GDM1 (cell line): ENCODE measurements around the gene CPNE5.
A peak's percentile ranks its signal among the peaks of the same experiment; 100 is the strongest.

Experiments used
- DNase-seq: peaks from one replicate; lab custom pipeline; 2025; lab: John Stamatoyannopoulos, UW

CPNE5 gene

DNA sequence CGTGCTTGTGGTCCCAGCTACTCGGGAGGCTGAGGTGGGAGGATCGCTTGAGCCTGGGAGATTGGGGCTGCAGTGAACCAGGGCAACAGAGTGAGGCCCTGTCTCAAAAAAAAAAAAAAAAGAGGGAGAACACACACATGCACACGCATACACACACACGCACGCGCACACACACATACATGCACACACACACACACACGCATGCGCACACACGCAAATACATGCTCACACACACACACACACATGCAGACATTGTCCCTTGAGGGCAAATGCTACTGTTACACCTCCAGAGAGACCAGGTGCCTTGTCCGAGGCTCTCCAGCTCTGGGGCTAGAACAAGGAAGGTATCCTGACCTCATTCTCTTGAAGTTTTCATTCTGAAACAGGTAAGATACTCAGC, 77.1 kb downstream of the CPNE5 start:
- DNase-seq = no peak

DNA sequence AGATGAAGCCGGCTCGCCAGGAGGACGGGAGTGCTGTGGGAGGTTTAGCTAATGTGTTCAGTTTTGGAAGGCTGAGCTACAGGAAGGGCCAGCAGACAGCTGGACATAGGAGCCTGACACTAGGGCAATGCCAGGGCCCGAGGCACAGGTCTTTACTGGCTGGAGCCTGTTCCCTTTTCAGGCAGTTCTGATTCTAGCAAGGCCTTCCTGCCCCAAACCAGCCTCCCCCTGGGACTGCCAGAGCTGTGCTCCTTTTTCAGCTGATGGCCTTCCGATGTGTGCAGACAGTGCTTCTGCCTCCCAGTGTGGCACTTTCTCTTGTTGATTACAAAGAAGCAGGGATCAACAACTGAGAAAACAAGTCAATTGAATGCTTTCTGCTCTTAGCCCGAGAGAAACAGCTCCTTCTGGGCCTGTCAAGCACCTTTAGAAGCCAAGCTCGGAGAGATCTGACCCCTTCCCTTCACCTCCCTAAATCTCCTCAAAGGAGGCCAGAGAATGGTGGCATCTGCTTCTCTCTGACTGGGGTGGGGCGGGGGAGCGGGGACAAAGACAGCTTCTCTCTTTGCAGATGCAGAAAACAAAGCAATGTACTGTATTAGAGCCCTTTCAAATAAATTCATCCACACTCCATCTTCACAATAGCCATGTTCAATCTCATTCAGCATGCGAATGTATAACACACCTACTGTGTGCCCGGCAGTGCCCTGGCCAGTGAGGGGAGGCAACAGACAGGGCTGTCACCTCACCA, 78.4 kb downstream of the CPNE5 start:
- DNase-seq = no peak

DNA sequence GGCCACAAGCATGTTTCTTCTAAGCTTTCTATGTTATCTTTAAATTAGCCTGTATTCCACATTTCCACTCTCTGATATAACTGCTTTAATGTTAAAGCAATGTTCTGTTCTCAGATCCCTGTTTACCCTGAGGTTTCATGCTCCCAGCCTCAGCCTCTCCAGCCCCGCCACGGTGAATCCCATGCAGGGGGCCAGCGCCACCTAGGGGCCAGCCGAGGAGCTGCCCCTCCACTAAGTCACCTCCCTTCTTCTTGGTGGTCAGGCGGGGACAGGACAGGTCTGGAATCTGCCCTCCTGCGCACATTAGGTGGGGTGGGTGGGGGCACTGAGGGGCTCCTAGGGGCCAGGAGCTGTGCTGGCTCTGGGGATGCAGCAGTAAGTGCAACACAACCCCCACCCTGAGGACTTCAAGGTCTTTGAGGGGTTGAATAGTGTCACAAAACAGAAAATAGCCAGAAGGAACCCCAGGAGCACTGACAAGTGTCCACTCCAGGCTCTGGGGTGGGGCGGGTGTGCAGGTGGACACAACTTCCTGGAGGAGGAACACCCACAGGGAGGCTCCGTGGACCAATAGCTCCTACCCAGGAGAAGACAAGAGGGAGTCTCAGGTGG, 80.0 kb downstream of the CPNE5 start:
- DNase-seq = peak; percentile 51

DNA sequence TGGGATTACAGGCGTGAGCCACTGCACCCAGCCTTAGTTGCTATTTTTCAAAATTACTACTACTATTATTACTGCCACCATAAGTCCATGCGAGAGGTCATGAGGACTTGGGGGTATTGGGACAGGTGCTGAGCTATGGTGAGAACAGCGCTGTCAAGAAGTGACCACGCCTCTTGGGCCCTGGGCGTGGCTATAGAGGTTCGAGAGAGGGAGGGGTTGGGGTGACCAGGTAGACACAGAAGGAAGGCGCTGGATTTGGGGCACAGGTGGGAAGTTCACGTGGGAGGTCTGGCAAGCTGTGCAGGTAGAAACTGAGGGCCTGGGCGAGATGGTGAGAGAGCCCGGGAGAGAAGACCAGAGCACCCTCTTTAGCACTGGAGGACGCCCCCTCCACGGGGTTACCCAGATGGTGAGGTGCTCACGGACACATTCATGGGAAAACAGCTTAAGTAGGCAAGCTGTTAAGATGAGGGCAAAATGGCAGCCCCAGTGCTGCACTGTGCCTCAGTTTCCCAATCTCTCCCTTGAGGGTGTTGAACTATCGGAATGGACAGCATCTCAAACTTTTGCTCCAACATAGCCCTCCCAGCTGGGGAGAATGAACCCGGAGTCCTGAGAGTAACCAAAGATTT, 80.6 kb downstream of the CPNE5 start:
- DNase-seq = no peak

DNA sequence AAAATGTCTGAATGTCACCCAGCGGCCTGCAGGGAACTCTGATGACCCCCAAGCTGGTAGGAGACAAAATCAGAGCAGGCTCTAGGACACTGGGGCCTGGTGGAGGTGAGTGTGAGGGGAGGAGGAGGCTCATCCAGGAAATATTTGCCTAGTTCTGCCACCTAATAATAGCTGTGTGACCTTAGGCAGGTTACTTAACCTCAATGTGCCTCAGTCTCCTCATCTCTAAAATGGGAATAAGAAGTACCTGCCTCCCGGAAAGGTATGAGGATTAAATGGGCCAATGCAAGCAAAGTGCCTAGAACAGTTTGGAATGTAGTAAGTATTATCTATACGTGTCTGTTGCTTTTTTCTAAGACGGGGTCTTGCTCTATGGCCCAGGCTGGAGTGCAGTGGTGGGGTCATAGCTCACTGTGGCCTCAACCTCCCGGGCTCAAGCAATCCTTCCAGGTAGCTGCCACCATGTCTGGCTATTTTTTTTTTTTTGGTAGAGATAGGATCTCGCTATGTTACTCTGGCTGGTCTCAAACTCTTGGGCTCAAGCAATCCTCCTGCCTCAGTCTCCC, 81.2 kb downstream of the CPNE5 start:
- DNase-seq = no peak

DNA sequence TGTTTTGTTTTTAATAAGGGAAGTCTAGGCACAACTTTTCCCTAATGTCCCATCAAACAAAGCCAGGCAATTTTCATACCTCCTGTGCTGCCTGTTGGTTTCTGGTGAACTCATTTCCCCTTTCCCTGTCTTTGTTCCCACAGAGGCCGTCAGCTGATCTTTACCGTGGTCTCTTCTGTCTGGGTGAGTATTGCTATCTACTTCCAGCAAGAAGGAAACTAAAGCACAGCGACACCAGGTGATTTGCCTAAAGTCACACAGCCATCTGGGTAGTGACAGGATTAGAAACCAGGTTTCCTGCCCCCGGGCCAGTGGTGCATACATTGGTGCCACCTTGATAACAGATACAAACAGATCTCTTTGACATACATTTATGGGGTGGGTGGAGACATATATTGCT, 82.0 kb downstream of the CPNE5 start:
- DNase-seq = no peak

DNA sequence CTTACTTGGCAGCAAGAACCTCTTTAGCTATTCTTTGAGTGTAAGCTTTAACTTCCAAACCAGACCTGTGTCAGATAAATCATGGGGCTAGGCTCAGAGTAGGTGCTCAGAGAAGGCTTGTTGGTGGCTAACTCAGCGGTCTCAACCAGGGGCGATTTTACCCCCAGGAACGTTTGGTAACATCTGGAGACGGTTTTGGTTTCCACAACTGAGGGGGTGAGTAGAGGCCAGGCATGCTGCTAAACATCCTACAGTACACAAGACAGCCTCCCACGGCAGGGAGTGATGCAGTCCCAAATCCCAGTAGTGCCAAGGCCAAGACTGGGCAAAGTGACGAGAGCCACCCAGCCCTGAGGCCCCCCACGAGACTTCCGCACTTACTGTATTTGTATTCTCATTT, 82.5 kb downstream of the CPNE5 start:
- no peak for DNase-seq

DNA sequence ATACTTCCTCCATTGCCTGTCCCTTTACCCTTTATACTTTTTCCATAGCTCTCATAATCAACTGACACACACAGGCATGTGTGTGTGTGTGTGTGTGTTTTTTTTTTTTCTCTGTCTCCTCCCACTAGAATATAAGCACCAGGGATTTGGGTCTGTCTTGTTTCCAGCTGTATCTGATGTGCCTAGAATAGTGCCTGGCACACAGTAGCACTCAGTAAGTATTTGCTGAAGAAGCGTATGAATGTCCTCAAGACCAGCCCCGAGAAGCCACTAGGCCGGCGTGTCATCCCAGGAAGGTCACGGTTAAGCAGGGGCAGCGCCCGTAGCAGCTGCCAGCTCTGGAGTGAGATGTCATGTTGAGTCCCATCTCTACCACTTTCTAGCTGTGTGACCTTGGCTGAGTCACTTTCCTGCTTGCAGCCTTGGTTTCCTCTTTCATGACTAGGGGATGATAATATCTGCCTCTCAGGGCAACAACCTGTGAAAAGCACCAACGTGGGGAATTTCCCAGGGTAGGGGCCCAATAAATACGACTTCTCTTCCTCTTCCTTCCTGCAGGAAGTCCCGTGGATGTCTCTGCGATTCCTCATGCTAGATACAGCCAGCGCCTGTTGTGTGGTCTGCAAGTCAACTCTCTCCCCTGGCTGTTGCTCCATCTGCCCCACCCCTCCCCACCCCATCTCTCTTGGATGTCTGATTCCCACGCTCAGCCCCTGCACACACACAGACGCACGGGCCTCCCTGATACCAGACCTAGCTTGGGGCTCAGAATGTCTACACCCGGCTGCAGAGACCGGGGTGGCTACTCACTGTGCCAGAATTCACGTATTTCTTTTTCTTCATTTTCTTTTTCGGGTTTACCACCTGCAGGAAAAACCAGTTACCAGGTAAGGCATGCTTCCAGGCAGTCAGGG, 83.6 kb downstream of the CPNE5 start:
- peak; percentile 57 for DNase-seq

DNA sequence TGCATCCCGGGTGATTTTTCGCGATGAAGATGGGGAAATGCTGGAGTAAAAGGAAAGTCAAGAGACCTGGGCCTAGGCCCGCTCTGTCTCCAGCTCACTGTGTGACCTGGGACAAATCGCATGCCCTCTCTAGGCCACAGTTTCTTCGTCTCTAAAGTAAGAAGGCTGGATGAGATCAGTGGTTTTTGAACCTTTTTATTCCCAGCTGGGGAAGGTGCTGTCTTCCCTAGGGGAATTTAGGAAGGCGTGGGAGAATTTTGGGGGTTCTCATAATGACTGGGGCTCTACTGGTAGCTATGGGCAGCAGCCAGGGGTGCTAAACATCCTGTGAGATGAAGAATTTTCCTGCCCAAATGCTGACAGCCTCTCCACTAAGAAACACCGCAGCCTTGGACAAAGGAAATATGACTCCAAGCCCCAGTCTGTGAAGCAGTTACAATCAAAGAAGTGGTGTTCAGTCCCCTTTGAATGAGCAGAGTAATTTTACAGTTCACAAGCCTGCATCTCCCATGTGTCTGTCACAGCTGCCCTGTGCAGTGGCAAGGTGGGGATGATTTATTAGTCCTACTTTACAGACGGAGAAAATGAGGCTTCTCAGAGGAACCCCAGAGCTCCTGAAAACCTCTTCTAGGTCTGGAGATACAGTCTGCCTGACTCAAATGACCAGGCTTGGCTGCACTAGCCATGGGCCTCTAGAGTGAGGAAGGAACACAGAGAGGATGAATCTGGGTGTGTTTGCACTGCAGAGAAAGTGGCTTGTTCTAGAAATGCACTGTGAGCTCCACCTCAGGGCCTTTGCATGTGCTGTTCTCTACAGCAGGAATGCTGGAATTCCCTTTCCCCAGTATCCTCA, 84.4 kb downstream of the CPNE5 start:
- no peak for DNase-seq

DNA sequence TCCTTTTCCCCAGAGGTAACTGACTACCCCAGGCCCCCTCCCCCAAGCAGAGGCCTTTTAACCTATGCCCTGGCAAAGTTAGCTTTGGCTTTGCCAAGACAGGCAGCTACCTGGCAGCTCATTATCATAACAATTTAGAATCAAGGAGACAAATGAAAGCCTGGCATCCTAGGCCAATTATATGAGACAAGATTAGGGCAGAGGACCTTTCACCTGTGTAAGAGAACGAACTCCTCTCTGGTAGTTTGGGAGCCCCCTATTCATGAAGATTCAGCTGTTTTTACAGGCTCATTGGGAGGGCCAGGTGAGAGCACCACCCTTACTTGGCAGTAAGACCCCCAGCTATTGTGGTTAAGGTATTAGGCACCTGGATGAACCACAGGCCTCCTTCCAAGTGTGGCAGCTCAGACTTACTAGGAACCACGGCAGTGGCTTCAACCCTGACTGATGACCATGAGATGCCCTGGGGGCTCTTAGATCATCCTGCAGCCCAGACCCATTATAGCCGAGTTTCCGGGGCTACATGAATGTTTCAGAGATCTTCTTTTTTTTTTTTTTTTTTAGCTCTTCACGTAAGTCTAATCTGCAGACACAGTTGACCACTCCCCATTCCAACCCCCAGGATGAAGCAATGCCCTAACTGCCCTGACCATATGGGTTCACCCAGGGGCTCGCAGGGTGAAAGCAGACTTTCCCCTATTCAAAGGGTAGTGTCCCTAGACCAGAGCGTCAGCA, 85.4 kb downstream of the CPNE5 start:
- DNase-seq = no peak

DNA sequence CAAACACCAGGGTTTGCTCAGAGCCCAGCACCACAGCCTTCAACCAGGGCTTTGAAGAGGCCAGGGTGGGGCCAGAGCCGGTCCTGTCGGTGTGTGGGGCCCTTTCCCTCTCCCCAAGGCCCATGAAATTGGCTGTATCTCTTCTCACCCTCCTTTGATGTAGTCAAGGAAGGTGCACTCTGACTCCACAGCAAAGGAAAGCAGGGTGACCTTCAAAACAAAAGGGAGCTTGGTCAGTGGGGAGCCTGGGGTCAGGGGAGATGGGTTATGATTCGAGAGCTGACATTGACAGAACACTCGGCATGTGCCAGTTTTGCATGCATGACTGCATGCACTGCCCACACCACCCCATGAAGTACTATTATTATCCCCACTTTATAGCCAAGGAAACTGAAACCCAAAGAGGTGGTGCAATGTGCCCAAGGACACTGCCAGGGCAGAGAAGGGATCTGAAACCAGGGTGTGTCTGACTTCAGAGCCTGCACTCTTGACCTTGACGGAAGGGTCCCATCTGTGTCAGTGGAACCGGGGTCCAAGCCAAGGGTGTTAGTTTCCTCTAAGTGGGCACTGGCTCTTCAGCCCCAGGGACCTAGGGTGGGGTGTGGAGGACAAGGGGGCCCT, 86.2 kb downstream of the CPNE5 start:
- no peak for DNase-seq

DNA sequence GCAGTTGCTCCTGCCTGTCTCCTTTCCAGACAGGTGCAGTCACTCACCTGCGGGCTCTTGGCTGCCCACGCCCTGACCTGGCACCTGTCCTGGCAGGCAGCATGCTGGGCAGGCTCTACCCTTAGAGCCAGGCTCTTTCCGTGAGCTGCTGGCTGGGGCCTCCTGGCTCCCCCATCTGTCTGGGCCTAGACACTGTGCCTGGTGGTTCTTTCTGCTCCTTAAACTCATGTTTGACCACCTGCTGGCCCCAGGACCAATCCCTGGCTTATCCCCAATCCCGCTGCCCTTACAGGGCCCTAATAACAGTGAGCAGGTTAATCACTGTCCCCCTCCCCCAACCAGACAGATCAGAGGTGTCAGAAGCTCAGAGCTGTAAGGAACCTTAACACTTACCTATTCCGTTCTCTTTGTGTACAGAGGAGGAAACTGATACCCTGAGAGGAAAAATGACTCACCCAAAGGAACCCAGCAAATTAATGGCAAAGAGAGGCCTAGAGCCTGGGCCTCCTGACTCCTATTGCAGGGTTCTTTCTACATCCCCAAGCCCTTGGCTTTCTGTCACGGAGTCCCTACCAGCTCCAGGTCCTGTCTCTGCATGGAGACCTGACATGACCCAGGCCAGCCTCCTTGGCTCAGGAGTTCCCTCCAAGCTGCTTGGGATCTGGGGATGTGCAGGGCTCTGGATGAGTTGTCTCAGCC, 86.9 kb downstream of the CPNE5 start:
- no peak for DNase-seq

DNA sequence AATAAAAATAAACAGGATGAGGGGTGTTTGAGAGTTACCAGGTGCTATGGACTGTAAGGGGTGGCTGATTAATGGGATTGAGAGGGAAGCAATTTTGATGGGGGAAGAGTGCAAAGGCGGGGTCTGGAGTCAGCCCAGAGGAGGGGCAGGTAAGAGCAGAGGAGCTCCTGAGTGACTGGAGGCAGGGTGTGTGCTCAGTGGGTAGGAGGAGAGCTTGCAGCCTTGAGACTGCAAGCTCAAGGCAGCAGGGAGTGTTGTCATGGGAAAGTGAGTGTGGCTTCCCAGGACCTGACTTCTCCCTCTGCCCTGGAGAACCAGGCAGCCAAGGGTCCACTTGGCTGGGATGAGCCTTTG, 87.4 kb downstream of the CPNE5 start:
- DNase-seq = no peak

DNA sequence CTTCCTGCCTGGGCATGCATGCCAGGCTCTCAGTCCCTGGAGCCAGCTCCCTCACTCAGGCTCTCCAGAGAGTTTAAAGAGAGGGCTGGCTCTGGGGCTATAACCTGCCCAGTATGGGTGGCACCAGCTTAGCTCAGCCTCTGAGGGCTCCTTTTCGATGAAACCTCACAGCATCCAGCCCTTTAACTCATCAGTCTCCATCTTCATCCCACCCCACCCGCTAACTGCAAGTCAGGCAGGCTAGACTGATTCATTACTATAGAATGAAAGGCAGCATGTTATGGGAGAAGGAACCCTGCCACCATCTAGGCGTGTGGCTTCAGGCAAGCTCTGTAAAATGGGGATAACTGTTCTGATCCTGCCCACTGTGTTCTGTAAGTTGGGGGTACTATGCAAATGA, 88.2 kb downstream of the CPNE5 start:
- no peak for DNase-seq

DNA sequence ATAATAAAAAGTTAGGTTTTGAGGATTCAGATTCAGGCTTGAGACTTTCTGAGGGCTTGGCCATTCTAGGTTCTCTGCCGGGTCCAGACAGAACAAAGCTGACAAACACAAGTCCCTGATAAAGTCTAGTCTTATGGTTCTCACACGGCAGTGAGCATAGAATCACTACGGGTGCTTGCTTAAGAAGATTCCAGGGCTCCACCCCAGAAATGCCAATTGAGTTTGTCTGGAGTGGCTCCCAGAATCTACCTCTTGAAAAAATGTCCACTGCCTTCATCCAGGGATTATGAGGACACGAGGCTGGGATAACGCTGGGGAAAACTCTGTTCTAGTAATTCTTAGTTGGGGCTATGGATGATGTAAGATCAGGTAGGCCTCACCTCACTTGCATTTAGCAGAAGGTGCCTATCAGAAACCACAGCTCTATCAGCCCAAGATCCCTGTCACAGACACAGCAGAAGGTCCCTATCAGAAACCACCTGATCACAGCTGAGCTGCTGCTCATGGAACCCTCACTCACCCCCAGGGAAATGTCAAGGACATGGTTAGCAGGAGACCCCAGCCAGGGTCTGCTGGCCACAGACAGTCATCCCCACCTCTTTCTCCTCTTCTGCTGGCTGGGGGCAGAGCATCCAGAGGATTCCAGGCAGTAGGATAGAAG, 89.3 kb downstream of the CPNE5 start:
- no peak for DNase-seq

DNA sequence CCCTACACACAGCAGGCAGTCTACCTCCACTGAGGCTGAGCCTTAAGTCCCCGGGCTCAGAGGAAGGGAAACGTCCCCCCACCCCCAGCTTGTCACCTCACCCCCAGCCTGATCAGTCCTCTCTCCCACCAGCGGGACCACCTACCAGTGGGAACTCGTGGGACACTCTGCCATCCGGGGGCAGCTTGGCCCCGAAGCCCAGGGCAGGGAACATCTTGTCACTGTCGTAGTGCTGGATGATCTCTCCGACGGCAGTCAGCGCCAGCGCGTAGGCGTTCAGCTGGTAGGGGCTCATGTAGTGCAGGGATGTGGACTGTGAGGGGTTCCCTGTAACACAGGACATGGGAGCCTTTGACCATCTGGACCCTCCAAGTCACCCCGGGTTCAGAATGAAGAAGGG, 93.0 kb downstream of the CPNE5 start:
- no peak for DNase-seq

DNA sequence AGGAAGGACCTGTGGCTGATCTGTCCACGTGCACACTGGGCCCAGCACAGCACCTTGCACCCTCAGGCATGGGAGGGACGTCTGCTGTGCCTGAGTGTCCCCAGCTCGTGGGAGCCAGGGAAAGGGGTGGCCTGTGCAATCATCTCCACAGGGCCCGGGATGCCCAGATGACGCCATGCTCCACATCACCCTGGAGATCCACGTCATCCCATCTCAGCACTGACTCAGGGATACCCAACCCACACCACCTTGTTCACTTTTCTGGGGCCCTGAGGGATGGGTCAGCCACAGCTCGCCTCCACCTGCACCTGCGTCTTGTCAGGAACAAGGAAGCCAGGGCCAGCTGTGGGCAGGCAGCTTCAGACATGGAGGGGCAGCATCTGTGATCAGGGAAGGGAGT, 93.4 kb downstream of the CPNE5 start:
- no peak for DNase-seq

DNA sequence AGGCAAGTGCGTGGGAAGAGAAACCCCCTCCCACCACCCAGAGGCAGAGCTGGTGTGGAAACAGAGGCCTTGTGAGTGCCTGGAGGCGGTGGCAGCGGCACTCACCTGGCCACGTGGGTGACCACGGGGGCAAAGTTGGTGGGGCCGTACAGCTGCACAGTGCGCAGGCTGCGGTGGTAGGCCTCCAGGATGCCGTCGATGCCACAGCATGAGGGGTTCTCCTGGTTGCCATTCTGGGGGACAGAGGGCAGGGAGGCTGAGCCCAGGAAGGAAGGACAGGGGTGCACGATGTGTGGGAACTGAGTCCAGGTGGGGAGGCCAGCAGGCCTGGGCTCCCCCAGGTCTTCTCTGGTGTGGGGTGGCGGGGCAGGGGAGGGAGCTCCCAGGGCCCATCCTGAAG, 94.0 kb downstream of the CPNE5 start:
- no peak for DNase-seq

DNA sequence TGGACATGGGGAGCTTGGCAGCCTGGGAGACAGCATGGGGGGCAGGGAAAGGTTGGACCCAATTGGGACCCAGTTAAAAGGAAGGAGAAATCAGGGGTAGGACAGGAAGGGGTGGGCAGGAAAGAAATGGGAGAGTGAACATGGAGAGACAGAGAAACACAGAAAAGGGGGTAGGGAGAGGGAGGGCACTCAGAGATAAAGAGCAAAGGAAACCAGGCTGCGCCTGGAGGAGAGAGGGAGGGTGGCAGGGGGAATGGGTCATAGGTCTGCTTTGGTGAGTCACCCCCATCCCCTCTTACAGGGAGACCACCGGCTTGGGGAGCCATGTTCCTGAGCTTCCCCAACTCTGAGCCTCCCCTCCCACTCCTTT, 95.0 kb downstream of the CPNE5 start:
- no peak for DNase-seq
